Keratinocyte (primary cell): Measurements from ENCODE around the gene CTSD. TPM values are rescaled to one million over a fixed set of nuclear protein-coding genes. Genes with fewer than 3 reads are reported as not detected.

ENCODE experiments used
- DNase-seq: peaks from one replicate; pipeline ENCODE4 v3.0.0-alpha.2; 2011; ENCODE audit warnings: low read depth, missing footprints, low spot score
- FAIRE-seq: peaks from 2 replicates; lab custom pipeline; 2011; peaks lifted over from hg19 to GRCh38; lab: Jason Lieb, UNC
- H2AFZ ChIP-seq: 2 replicates; pipeline ENCODE4 v1.6.0; 2012; ENCODE audit warnings: low read length, control low read depth, inconsistent platforms; ENCODE audit not compliant: control insufficient read depth
- H3K27ac ChIP-seq: 2 replicates; pipeline ENCODE4 v1.5.1; 2011; ENCODE audit warnings: low read length; ENCODE audit not compliant: control insufficient read depth, insufficient read depth
- H3K27me3 ChIP-seq: 3 replicates; pipeline ENCODE4 v1.6.0; 2011; ENCODE audit warnings: low read length; ENCODE audit not compliant: control insufficient read depth, insufficient read depth; ENCODE audit errors: extremely low read depth
- H3K36me3 ChIP-seq, 2 experiments: 2 replicates in 1 of 2; 3 replicates in 1 of 2; pipeline ENCODE4 v1.5.1; 2011; ENCODE audit warnings: low read length in 2 of 2, mild to moderate bottlenecking in 1 of 2; ENCODE audit not compliant: control insufficient read depth in 2 of 2, insufficient read depth in 2 of 2; ENCODE audit errors: extremely low read depth in 1 of 2
- H3K4me1 ChIP-seq: 3 replicates; pipeline ENCODE4 v1.5.1; 2011; ENCODE audit warnings: low read length; ENCODE audit not compliant: control insufficient read depth, insufficient read depth; ENCODE audit errors: extremely low read depth
- H3K4me2 ChIP-seq: 3 replicates; pipeline ENCODE4 v1.6.0; 2011; ENCODE audit warnings: low read depth, low read length; ENCODE audit not compliant: control insufficient read depth, insufficient read depth; ENCODE audit errors: extremely low read depth
- H3K4me3 ChIP-seq, 3 experiments: fragments of 200-600 bp in 1 of 3; sonication (generic) in 1 of 3; 2 replicates in 2 of 3; 3 replicates in 1 of 3; pipeline ENCODE4 v1.5.1; 2011 to 2016; ENCODE audit warnings: low read length in 3 of 3, mild to moderate bottlenecking in 3 of 3, control low read depth in 2 of 3, inconsistent platforms in 1 of 3, low read depth in 1 of 3, mixed read lengths in 1 of 3, mixed run types in 1 of 3, moderate library complexity in 1 of 3; ENCODE audit not compliant: control insufficient read depth in 2 of 3, insufficient read depth in 2 of 3; ENCODE audit errors: extremely low read depth in 1 of 3
- H3K79me2 ChIP-seq: 2 replicates; pipeline ENCODE4 v1.6.0; 2012; ENCODE audit warnings: low read length; ENCODE audit not compliant: control insufficient read depth, insufficient read depth
- H3K9ac ChIP-seq: 3 replicates; pipeline ENCODE4 v1.6.0; 2011; ENCODE audit warnings: low read length; ENCODE audit not compliant: control insufficient read depth, insufficient read depth; ENCODE audit errors: extremely low read depth
- H3K9me1 ChIP-seq: 3 replicates; pipeline ENCODE4 v1.6.0; 2011; ENCODE audit warnings: low read length; ENCODE audit not compliant: control insufficient read depth, insufficient read depth; ENCODE audit errors: extremely low read depth
- H3K9me3 ChIP-seq: 2 replicates; pipeline ENCODE4 v1.5.1; 2012; ENCODE audit warnings: low read depth, low read length; ENCODE audit not compliant: control insufficient read depth
- H4K20me1 ChIP-seq: 3 replicates; pipeline ENCODE4 v1.6.0; 2011; ENCODE audit warnings: low read length; ENCODE audit not compliant: control insufficient read depth, insufficient read depth; ENCODE audit errors: extremely low read depth
- EZH2 ChIP-seq: IDR thresholded peaks from one replicate; pipeline ENCODE4 v1.6.1; 2012; ENCODE audit warnings: inconsistent platforms, mild to moderate bottlenecking, low read length, moderate library complexity
- dilution Hi-C: fragments of 300-500 bp; cut with MboI; formaldehyde crosslinking; loops from one replicate; pipeline ENCODE4 v1.7.0; 2020; ENCODE audit warnings: low sequenced_read_pairs; ENCODE audit not compliant: extremely low pct_ligation_motif_present
- polyA plus RNA-seq, 5 experiments: library from polyadenylated mRNA; depleted of rRNA in 3 of 5; stranded (reverse) in 3 of 5; stranded (forward) in 1 of 5; unstranded in 1 of 5; fragments of >200 nt; gene quantifications; 1 replicate in 1 of 5; 2 replicates in 3 of 5; 3 replicates in 1 of 5; pipeline versions ENCODE4 v1.2.1 to v1.2.3, GENCODE V29; 2011 to 2012; ENCODE audit warnings: missing spikeins in 2 of 5, low read depth in 1 of 5, low replicate concordance in 1 of 5
- TF ChIP-seq, protein P1 (sequence below), 3 experiments: IDR thresholded peaks in 1 of 3; conservative IDR thresholded peaks in 1 of 3; optimal IDR thresholded peaks in 1 of 3; 2 replicates in 2 of 3; 3 replicates in 1 of 3; pipeline versions ENCODE3 to v1.5.1; 2011; ENCODE audit warnings: low read length in 3 of 3, mild to moderate bottlenecking in 3 of 3, moderate library complexity in 2 of 3, control low read depth in 1 of 3, inconsistent platforms in 1 of 3; ENCODE audit not compliant: insufficient read depth in 2 of 3; ENCODE audit errors: extremely low read depth in 1 of 3

The CTSD gene
- polyA plus RNA-seq, 1 donor (not counting 4 experiments of a cell fraction or from before 2014, with no cell fraction given): 152 TPM

DNA sequence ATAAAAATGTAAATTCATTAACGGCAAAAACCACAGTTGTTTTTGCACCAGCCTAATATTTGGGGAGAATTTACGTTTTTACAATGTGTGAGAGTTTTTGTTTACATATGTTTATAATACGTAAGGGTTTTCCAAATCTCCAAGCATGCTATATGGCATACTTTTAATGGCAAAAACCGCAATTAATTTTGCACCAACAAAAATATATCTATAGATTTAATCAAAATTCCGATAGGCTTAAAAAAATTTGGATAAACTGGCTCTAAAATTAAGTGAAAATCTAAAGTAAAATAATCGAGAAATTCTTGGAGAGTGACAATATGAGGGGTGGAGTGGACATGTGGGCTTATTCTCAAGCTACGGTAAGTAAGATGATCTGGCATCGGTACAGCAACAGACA is 43.9 kb downstream of the CTSD start:
- no peaks in the 10 kb centered on the region for H3K36me3 ChIP-seq
- no peaks in the 10 kb centered on the region for H3K9me1 ChIP-seq
- TF ChIP-seq, protein P1, sequence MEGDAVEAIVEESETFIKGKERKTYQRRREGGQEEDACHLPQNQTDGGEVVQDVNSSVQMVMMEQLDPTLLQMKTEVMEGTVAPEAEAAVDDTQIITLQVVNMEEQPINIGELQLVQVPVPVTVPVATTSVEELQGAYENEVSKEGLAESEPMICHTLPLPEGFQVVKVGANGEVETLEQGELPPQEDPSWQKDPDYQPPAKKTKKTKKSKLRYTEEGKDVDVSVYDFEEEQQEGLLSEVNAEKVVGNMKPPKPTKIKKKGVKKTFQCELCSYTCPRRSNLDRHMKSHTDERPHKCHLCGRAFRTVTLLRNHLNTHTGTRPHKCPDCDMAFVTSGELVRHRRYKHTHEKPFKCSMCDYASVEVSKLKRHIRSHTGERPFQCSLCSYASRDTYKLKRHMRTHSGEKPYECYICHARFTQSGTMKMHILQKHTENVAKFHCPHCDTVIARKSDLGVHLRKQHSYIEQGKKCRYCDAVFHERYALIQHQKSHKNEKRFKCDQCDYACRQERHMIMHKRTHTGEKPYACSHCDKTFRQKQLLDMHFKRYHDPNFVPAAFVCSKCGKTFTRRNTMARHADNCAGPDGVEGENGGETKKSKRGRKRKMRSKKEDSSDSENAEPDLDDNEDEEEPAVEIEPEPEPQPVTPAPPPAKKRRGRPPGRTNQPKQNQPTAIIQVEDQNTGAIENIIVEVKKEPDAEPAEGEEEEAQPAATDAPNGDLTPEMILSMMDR (optimal IDR thresholded peaks at IDR 0.05 in 1 of 3, IDR thresholded peaks at IDR 0.05 in 1 of 3, conservative IDR thresholded peaks at IDR 0.05 in 1 of 3; ENCODE audit: extremely low read depth in 1 of 3, insufficient read depth in 2 of 3, low read length in 3 of 3): no peak
- TF ChIP-seq EZH2: no peak
- FAIRE-seq: no peak
- no peak overlapping the region for H3K4me3 ChIP-seq
- peaks cover 5% of the 10 kb centered on the region for H3K27me3 ChIP-seq
- no peaks in the 10 kb centered on the region for H3K4me1 ChIP-seq
- H3K9me3 ChIP-seq: no peaks in the 10 kb centered on the region
- no peak overlapping the region for H3K9ac ChIP-seq
- no peaks in the 10 kb centered on the region for H4K20me1 ChIP-seq
- no peak overlapping the region for H3K27ac ChIP-seq
- no peaks in the 10 kb centered on the region for H3K79me2 ChIP-seq
- H2AFZ ChIP-seq: no peak overlapping the region
- DNase-seq: no peak
- dilution Hi-C loops: no loop called here
- H3K4me2 ChIP-seq: no peak overlapping the region

DNA sequence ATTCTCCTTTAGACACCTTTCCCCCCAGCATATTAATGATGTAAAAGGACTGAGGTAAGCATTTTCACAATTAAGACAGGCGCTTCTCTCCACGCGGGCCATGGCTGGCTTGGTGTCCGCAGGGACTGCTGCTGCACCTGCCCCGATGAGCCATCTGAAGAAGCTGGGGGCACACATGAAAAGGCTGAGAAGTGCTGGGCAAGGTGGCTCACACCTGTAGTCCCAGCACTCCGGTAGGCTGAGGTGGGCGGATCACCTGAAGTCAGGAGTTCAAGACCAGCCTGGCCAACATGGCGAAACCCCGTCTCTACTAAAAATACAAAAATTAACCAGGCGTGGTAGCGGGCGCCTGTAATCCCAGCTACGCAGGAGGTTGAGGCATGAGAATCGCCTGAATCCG is 45.4 kb downstream of the CTSD start:
- Histone ChIP-seq H2AFZ (no peak overlapping the region), H3K36me3 (no peaks in the 10 kb centered on the region), H3K79me2 (no peaks in the 10 kb centered on the region), H3K4me1 (no peaks in the 10 kb centered on the region), H4K20me1 (no peaks in the 10 kb centered on the region), H3K9me3 (no peaks in the 10 kb centered on the region), H3K9me1 (no peaks in the 10 kb centered on the region), H3K27me3 (peaks cover 5% of the 10 kb centered on the region), H3K4me3 (no peak overlapping the region), H3K4me2 (no peak overlapping the region), H3K9ac (no peak overlapping the region), H3K27ac (no peak overlapping the region)
- FAIRE-seq (no peak), DNase-seq (no peak)
- no peak for TF ChIP-seq EZH2
- TF ChIP-seq, protein P1 (optimal IDR thresholded peaks at IDR 0.05 in 1 of 3, IDR thresholded peaks at IDR 0.05 in 1 of 3, conservative IDR thresholded peaks at IDR 0.05 in 1 of 3; ENCODE audit: extremely low read depth in 1 of 3, insufficient read depth in 2 of 3, low read length in 3 of 3): no peak
- dilution Hi-C loops: no loop called here
